ENCODE data around the gene DCXR. TPM values are rescaled to one million over a fixed set of nuclear protein-coding genes. Genes with fewer than 3 reads are reported as not detected.
A peak's percentile ranks its signal among the peaks of the same experiment; 100 is the strongest.

DCXR gene
- total RNA-seq, 1 experiment from 2014 or later, result 140 TPM

DNA sequence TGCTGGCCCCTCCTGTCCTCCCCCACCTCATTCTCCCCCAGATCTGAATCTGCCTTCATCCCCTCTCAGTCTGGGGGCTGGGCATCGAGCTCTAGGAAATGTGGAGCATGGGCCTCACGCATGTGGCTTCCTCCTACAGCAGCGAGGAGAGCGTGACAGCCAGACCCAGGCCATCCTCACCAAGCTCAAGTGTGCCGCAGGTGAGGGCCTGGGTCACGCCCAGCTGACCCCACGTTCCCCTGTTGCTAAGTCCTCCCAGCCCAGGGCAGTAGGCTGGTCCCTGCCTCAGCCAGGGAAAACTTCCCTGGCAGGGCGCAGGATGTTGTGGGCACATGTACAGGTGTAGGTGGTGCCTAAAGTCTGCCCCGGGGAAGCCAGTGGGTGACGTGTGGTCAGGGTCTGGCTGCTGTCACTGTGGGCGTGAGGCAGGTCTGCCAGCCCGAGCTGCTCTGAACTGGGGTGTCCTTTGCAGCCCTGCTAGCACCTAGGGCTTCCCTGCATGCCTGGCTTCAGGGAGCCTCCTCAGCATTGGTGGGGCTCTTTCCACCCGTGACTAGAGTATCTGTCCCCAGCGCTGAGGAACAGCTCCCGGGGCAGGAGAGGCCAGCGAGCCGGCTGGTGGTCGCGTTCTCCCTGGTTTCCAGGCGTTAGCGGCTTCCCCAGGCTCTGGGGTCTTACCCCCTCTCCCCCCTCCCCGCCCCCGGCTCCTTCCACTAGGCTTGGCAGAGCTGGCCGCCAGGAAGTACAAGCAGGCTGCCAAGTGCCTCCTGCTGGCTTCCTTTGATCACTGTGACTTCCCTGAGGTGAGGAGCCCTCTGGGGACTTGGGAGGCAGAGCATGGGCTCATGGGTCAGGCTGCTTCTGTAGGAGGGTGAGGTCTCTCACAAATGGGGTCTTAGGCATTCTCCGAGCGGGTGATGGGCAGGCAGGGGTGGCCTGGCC, 17.8 kb upstream of the DCXR start:
- POLR2A ChIA-PET (ENCODE audit: low non-redundant PET), result no interaction called here

DNA sequence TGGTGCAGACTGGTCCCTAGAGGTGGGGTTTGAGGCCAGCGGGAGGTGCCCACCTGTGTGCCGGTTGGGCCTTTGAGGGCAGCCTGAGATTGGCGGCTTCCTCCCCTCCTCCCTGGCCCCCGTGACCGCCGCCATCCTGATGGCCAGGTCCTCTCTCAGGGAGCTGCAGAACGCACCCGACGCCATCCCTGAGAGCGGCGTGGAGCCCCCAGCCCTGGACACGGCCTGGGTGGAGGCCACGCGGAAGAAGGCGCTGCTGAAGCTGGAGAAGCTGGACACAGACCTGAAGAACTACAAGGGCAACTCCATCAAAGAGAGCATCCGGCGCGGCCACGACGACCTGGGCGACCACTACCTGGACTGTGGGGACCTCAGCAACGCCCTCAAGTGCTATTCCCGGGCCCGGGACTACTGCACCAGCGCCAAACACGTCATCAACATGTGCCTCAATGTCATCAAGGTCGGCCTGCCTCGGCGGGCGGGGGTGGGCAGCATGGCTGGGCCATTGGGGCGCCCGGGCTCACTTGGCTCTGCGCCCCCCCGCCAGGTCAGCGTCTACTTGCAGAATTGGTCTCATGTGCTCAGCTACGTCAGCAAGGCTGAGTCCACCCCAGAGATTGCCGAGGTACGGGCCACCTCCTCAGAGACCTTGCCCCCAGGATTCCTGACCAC, 17.0 kb upstream of the DCXR start:
- Histone ChIP-seq H3K4me1 (ENCODE audit: insufficient read depth, low read length, poor library complexity, severe bottlenecking) (peaks cover 9% of the 10 kb centered on the region), H3K36me3 (ENCODE audit: insufficient read depth, low read length, poor library complexity, severe bottlenecking) (peaks cover 55% of the 10 kb centered on the region), H3K9me3 (ENCODE audit: low read depth, low read length, poor library complexity, severe bottlenecking) (no peaks in the 10 kb centered on the region), H3K27me3 (replicated peaks; ENCODE audit: insufficient read depth, low read depth, low read length, poor library complexity) (no peaks in the 10 kb centered on the region), H3K4me3 (ENCODE audit: low read depth, low read length, poor library complexity, severe bottlenecking) (no peak overlapping the region), H3K27ac (ENCODE audit: low read depth, low read length, poor library complexity, severe bottlenecking) (no peak overlapping the region)
- no peak for TF ChIP-seq EZH2 (IDR thresholded peaks at IDR 0.05; ENCODE audit: borderline replicate concordance, low read depth, low read length, poor library complexity, severe bottlenecking)
- TF ChIP-seq, protein P1, sequence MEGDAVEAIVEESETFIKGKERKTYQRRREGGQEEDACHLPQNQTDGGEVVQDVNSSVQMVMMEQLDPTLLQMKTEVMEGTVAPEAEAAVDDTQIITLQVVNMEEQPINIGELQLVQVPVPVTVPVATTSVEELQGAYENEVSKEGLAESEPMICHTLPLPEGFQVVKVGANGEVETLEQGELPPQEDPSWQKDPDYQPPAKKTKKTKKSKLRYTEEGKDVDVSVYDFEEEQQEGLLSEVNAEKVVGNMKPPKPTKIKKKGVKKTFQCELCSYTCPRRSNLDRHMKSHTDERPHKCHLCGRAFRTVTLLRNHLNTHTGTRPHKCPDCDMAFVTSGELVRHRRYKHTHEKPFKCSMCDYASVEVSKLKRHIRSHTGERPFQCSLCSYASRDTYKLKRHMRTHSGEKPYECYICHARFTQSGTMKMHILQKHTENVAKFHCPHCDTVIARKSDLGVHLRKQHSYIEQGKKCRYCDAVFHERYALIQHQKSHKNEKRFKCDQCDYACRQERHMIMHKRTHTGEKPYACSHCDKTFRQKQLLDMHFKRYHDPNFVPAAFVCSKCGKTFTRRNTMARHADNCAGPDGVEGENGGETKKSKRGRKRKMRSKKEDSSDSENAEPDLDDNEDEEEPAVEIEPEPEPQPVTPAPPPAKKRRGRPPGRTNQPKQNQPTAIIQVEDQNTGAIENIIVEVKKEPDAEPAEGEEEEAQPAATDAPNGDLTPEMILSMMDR (conservative IDR thresholded peaks at IDR 0.05; ENCODE audit: low read depth, low read length), result no peak
- BruUV-seq (replicated peaks), result no TSS peak
- DNase-seq (ENCODE audit: low spot score), result no peak
- intact Hi-C loops (cut with micrococcal nuclease; ENCODE audit: unreplicated experiment), result no loop called here
- ChIA-PET POLR2A (ENCODE audit: low non-redundant PET) (no interaction called here), CTCF (no interaction called here)

More for the DNA sequence above, 17.8 kb upstream of the DCXR start:
- CTCF ChIA-PET, result interaction anchor here (0.6 kb wide), 1 partner anchor 151 kb away, joined by 4 read pairs; no protein-coding TSS in a partner anchor
- no peak overlapping the region for H3K27ac ChIP-seq (ENCODE audit: low read depth, low read length, poor library complexity, severe bottlenecking)
- H3K4me3 ChIP-seq (ENCODE audit: low read depth, low read length, poor library complexity, severe bottlenecking), result no peak overlapping the region
- H3K9me3 ChIP-seq (ENCODE audit: low read depth, low read length, poor library complexity, severe bottlenecking), result no peaks in the 10 kb centered on the region
- no TSS peak for BruUV-seq (replicated peaks)
- DNase-seq (ENCODE audit: low spot score), result peak; percentile 49
- TF ChIP-seq, protein P1 (conservative IDR thresholded peaks at IDR 0.05; ENCODE audit: low read depth, low read length), result no peak
- TF ChIP-seq EZH2 (IDR thresholded peaks at IDR 0.05; ENCODE audit: borderline replicate concordance, low read depth, low read length, poor library complexity, severe bottlenecking), result no peak
- peaks cover 53% of the 10 kb centered on the region for H3K36me3 ChIP-seq (ENCODE audit: insufficient read depth, low read length, poor library complexity, severe bottlenecking)
- H3K4me1 ChIP-seq (ENCODE audit: insufficient read depth, low read length, poor library complexity, severe bottlenecking), result peaks cover 9% of the 10 kb centered on the region
- intact Hi-C loops (cut with micrococcal nuclease; ENCODE audit: unreplicated experiment), result no loop called here
- H3K27me3 ChIP-seq (replicated peaks; ENCODE audit: insufficient read depth, low read depth, low read length, poor library complexity), result no peaks in the 10 kb centered on the region

DNA sequence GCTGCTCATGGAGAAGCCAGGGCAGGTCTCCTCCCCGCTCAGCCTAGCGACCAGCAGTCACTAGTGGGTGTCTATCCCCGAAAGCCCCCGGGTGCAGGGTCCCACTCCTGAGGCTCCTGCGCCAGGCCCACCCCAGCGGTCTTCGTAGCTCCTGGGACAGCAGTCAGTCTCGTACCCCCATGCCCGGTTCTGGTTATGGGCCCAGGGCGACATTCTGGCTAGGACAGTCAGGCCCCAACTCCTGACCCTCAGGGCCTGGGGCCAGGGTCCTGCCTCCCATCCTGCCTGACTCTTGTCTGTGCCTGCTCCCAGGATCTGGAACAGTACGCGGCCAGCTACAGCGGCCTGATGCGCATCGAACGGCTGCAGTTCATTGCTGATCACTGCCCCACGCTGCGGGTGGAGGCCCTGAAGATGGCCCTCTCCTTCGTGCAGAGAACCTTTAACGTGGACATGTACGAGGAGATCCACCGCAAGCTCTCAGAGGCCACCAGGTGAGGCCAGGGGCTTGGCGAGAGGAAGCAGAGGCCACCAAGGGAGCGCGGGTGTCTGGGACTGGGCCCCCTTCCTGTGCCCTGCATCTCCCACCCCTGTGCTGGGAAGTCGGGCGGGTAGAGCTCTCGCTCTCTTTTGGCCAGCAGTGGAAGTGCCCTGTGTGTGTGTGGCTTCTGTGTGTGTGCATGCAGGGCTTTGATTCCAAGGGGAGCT, 16.2 kb upstream of the DCXR start:
- TF ChIP-seq, protein P1 (conservative IDR thresholded peaks at IDR 0.05; ENCODE audit: low read depth, low read length), result no peak
- no peak for TF ChIP-seq EZH2 (IDR thresholded peaks at IDR 0.05; ENCODE audit: borderline replicate concordance, low read depth, low read length, poor library complexity, severe bottlenecking)
- no peaks in the 10 kb centered on the region for H3K9me3 ChIP-seq (ENCODE audit: low read depth, low read length, poor library complexity, severe bottlenecking)
- H3K4me3 ChIP-seq (ENCODE audit: low read depth, low read length, poor library complexity, severe bottlenecking), result no peak overlapping the region
- ChIA-PET POLR2A (ENCODE audit: low non-redundant PET) (no interaction called here), CTCF (interaction anchor here (0.8 kb wide), 1 partner anchor 16 kb away, joined by 5 read pairs; the partner anchor contains the start of gene DCXR)
- peaks cover 9% of the 10 kb centered on the region for H3K4me1 ChIP-seq (ENCODE audit: insufficient read depth, low read length, poor library complexity, severe bottlenecking)
- no peak overlapping the region for H3K27ac ChIP-seq (ENCODE audit: low read depth, low read length, poor library complexity, severe bottlenecking)
- intact Hi-C loops (cut with micrococcal nuclease; ENCODE audit: unreplicated experiment), result no loop called here
- no peak for DNase-seq (ENCODE audit: low spot score)
- H3K27me3 ChIP-seq (replicated peaks; ENCODE audit: insufficient read depth, low read depth, low read length, poor library complexity), result no peaks in the 10 kb centered on the region
- peaks cover 55% of the 10 kb centered on the region for H3K36me3 ChIP-seq (ENCODE audit: insufficient read depth, low read length, poor library complexity, severe bottlenecking)
- BruUV-seq (replicated peaks), result TSS peak; percentile 14

Measured in A673 (cell line).